ENCODE data around the gene ATG13. TPM values are rescaled to one million over a fixed set of nuclear protein-coding genes. Genes with fewer than 3 reads are reported as not detected.
A peak's percentile ranks its signal among the peaks of the same experiment; 100 is the strongest.

Gene ATG13
- total RNA-seq, 2 donors from 2014 or later = 54.3 to 172 TPM

- Histone ChIP-seq H3K4me3 (no peak overlapping the region), H3K27me3 (replicated peaks; ENCODE audit: insufficient read depth) (no peaks in the 10 kb centered on the region), H3K4me1 (replicated peaks) (no peaks in the 10 kb centered on the region), H3K36me3 (peaks cover 14 to 19% of the 10 kb centered on the region in 2 donors), H3K9me3 (no peaks in the 10 kb centered on the region), H3K27ac (no peak overlapping the region)
- no peak for DNase-seq (ENCODE audit: low spot score)
- 78% methylated on average over 6 of the region's 6 CpGs for WGBS
- TF ChIP-seq POLR2AphosphoS5 (IDR thresholded peaks at IDR 0.05) = no peak
- no peak for TF ChIP-seq POLR2A (IDR thresholded peaks at IDR 0.05)
- no peak for TF ChIP-seq CTCF (IDR thresholded peaks at IDR 0.05)
- intact Hi-C loops (cut with DNase I) = no loop called here
These were observed 76.7 kb downstream of the ATG13 start for GRCh38 chr11:46694072-46694471.

- no peak overlapping the region for H3K4me3 ChIP-seq
- no peak for DNase-seq (ENCODE audit: low spot score)
- WGBS = 82% methylated on average over 7 of the region's 7 CpGs
- no peak overlapping the region for H3K27ac ChIP-seq
- intact Hi-C loops (cut with DNase I) = loop anchor here (5.0 kb wide), 1 partner anchor 47 kb away; no protein-coding TSS in a partner anchor
- peaks cover 14 to 19% of the 10 kb centered on the region in 2 donors for H3K36me3 ChIP-seq
- TF ChIP-seq POLR2AphosphoS5 (IDR thresholded peaks at IDR 0.05) (no peak), CTCF (IDR thresholded peaks at IDR 0.05) (no peak), POLR2A (IDR thresholded peaks at IDR 0.05) (no peak)
- no peaks in the 10 kb centered on the region for H3K27me3 ChIP-seq (replicated peaks; ENCODE audit: insufficient read depth)
- H3K9me3 ChIP-seq = no peaks in the 10 kb centered on the region
- no peaks in the 10 kb centered on the region for H3K4me1 ChIP-seq (replicated peaks)
These were observed 77.3 kb downstream of the ATG13 start for GRCh38 chr11:46694607-46695006.

GRCh38 chr11:46695345-46696211 lies 78.2 kb downstream of the ATG13 start:
- Histone ChIP-seq H3K4me1 (replicated peaks) (no peaks in the 10 kb centered on the region), H3K9me3 (no peaks in the 10 kb centered on the region), H3K27ac (peak overlapping the region in 1 of 2 donors; percentile 29), H3K4me3 (no peak overlapping the region), H3K36me3 (peaks cover 14 to 19% of the 10 kb centered on the region in 2 donors), H3K27me3 (replicated peaks; ENCODE audit: insufficient read depth) (no peaks in the 10 kb centered on the region)
- intact Hi-C loops (cut with DNase I) = loop anchor here (5.0 kb wide), 1 partner anchor 48 kb away; no protein-coding TSS in a partner anchor
- no peak for DNase-seq (ENCODE audit: low spot score)
- WGBS = 80% methylated on average over 7 of the region's 12 CpGs
- TF ChIP-seq CTCF (IDR thresholded peaks at IDR 0.05) = no peak

GRCh38 chr11:46696212-46696558 lies 78.8 kb downstream of the ATG13 start:
- intact Hi-C loops (cut with DNase I) = loop anchor here (5.0 kb wide), 1 partner anchor 49 kb away; no protein-coding TSS in a partner anchor
- 55% methylated on average over 8 of the region's 11 CpGs for WGBS
- Histone ChIP-seq H3K27ac (peak overlapping the region in 1 of 2 donors; percentile 29), H3K4me1 (replicated peaks) (no peaks in the 10 kb centered on the region), H3K4me3 (no peak overlapping the region), H3K9me3 (no peaks in the 10 kb centered on the region), H3K27me3 (replicated peaks; ENCODE audit: insufficient read depth) (no peaks in the 10 kb centered on the region), H3K36me3 (peaks cover 14 to 19% of the 10 kb centered on the region in 2 donors)
- TF ChIP-seq POLR2A (IDR thresholded peaks at IDR 0.05) (no peak), POLR2AphosphoS5 (IDR thresholded peaks at IDR 0.05) (no peak), CTCF (IDR thresholded peaks at IDR 0.05) (no peak)
- DNase-seq (ENCODE audit: low spot score) = no peak

- intact Hi-C loops (cut with DNase I) = loop anchor here (5.0 kb wide), 1 partner anchor 50 kb away; no protein-coding TSS in a partner anchor
- 45% methylated on average over 3 of the region's 3 CpGs for WGBS
- TF ChIP-seq CTCF (IDR thresholded peaks at IDR 0.05) = no peak
- no peak for TF ChIP-seq POLR2AphosphoS5 (IDR thresholded peaks at IDR 0.05)
- no peak for TF ChIP-seq POLR2A (IDR thresholded peaks at IDR 0.05)
- Histone ChIP-seq H3K4me3 (no peak overlapping the region), H3K27me3 (replicated peaks; ENCODE audit: insufficient read depth) (no peaks in the 10 kb centered on the region), H3K9me3 (no peaks in the 10 kb centered on the region), H3K36me3 (peaks cover 14 to 19% of the 10 kb centered on the region in 2 donors), H3K27ac (peak overlapping the region; percentile 29 to 42), H3K4me1 (replicated peaks) (no peaks in the 10 kb centered on the region)
- no peak for DNase-seq (ENCODE audit: low spot score)
These were observed 80.0 kb downstream of the ATG13 start for GRCh38 chr11:46697303-46697702.
